Measurements from ENCODE around the gene EXOC1.

The EXOC1 gene

DNA sequence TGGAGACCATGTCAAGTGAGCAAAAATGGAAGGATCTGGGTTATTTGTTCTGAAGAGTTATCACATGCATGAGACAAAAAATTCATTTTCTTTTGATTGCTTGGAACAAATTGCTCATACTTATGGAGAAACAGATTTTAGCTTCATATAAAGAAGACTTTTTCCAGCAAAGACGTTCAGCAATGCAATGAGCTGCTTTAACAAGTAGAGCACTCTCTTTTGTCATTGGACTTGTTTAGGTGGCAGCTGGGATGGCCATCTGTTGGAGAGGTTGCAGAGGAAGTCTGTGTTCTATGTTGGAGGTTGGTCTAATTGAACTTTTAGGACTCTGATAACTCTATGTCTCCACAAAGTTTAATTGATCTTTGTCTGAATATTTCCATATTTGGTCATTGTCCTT, 75.4 kb downstream of the EXOC1 start:
- Histone ChIP-seq H3K4me3 (ENCODE audit: low read length, poor library complexity, severe bottlenecking) (no peak overlapping the region), H3K27me3 (ENCODE audit: insufficient read depth, low read length, poor library complexity, severe bottlenecking) (no peaks in the 10 kb centered on the region), H3K79me2 (ENCODE audit: insufficient read depth, low read length) (no peaks in the 10 kb centered on the region), H4K20me1 (ENCODE audit: insufficient read depth, low read length, poor library complexity, severe bottlenecking) (no peaks in the 10 kb centered on the region), H2AFZ (ENCODE audit: low read length) (no peak overlapping the region), H3K9me2 (replicated peaks; ENCODE audit: low read depth, low read length) (no peaks in the 10 kb centered on the region), H3K9me3 (ENCODE audit: insufficient read depth, low read depth, low read length) (no peaks in the 10 kb centered on the region), H3K4me2 (ENCODE audit: low read depth, low read length, poor library complexity, severe bottlenecking) (no peak overlapping the region), H3K9ac (ENCODE audit: low read depth, low read length, poor library complexity, severe bottlenecking) (no peak overlapping the region), H3K36me3 (ENCODE audit: insufficient read depth, low read length) (no peaks in the 10 kb centered on the region), H3K4me1 (ENCODE audit: insufficient read depth, low read length, poor library complexity, severe bottlenecking) (peaks cover 15% of the 10 kb centered on the region), H3F3A (ENCODE audit: low read depth) (no peaks in the 10 kb centered on the region)
- TF ChIP-seq, protein P1, sequence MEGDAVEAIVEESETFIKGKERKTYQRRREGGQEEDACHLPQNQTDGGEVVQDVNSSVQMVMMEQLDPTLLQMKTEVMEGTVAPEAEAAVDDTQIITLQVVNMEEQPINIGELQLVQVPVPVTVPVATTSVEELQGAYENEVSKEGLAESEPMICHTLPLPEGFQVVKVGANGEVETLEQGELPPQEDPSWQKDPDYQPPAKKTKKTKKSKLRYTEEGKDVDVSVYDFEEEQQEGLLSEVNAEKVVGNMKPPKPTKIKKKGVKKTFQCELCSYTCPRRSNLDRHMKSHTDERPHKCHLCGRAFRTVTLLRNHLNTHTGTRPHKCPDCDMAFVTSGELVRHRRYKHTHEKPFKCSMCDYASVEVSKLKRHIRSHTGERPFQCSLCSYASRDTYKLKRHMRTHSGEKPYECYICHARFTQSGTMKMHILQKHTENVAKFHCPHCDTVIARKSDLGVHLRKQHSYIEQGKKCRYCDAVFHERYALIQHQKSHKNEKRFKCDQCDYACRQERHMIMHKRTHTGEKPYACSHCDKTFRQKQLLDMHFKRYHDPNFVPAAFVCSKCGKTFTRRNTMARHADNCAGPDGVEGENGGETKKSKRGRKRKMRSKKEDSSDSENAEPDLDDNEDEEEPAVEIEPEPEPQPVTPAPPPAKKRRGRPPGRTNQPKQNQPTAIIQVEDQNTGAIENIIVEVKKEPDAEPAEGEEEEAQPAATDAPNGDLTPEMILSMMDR (conservative IDR thresholded peaks at IDR 0.05; ENCODE audit: low read length) = no peak
- TF ChIP-seq EZH2phosphoT487 (IDR thresholded peaks at IDR 0.05; ENCODE audit: borderline replicate concordance) = no peak

DNA sequence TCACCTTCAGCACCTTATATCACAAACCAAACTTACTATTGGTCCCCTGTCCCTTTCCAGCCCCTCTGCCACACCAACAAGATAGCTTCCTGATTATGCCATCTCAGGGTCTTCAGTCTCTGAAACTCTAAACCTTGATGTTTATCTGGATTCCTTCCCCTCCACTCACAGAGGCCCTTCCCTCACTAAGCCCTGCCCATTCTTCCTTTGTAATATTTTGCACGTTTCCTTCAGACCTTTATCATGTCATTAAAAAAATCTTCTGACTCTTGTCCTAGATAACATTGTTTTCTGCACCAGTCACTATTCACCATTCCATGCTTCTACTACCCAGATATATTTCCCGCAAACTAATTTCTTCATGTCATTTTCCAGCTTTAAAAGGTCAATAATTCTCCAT, 77.6 kb downstream of the EXOC1 start:
- TF ChIP-seq, protein P1 (conservative IDR thresholded peaks at IDR 0.05; ENCODE audit: low read length) = no peak
- no peak for TF ChIP-seq EZH2phosphoT487 (IDR thresholded peaks at IDR 0.05; ENCODE audit: borderline replicate concordance)
- no peaks in the 10 kb centered on the region for H3K79me2 ChIP-seq (ENCODE audit: insufficient read depth, low read length)

DNA sequence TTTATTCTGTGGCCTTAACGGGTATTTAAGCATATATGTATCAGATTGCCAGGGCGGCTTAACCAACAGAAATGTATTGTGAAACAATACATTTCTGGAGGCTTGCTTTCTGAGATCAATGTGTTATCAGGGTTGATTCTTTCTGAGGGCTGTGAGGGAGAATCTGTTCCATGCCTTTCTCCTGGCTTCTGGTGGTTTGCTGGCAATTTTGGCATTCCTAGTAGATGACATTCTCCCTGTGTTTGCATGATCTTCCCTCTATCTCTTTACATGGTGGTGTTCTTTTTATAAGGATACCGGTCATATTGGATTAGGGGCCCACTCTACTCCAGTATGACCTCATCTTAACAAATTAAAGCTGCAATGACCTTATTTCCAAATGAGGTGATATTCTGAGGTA, 78.4 kb downstream of the EXOC1 start:
- Histone ChIP-seq H3K4me1 (ENCODE audit: insufficient read depth, low read length, poor library complexity, severe bottlenecking) (peaks cover 15% of the 10 kb centered on the region), H3F3A (ENCODE audit: low read depth) (no peaks in the 10 kb centered on the region), H3K9ac (ENCODE audit: low read depth, low read length, poor library complexity, severe bottlenecking) (no peak overlapping the region), H2AFZ (ENCODE audit: low read length) (no peak overlapping the region), H3K4me3 (ENCODE audit: low read length, poor library complexity, severe bottlenecking) (no peak overlapping the region), H3K9me2 (replicated peaks; ENCODE audit: low read depth, low read length) (no peaks in the 10 kb centered on the region), H3K4me2 (ENCODE audit: low read depth, low read length, poor library complexity, severe bottlenecking) (no peak overlapping the region), H3K36me3 (ENCODE audit: insufficient read depth, low read length) (no peaks in the 10 kb centered on the region), H4K20me1 (ENCODE audit: insufficient read depth, low read length, poor library complexity, severe bottlenecking) (no peaks in the 10 kb centered on the region), H3K9me3 (ENCODE audit: insufficient read depth, low read depth, low read length) (0 out of 2 replicates have a peak, but pooled peaks cover 3% of the 10 kb centered on the region), H3K79me2 (ENCODE audit: insufficient read depth, low read length) (no peaks in the 10 kb centered on the region), H3K27me3 (ENCODE audit: insufficient read depth, low read length, poor library complexity, severe bottlenecking) (no peaks in the 10 kb centered on the region)
- no peak for TF ChIP-seq EZH2phosphoT487 (IDR thresholded peaks at IDR 0.05; ENCODE audit: borderline replicate concordance)
- TF ChIP-seq, protein P1 (conservative IDR thresholded peaks at IDR 0.05; ENCODE audit: low read length) = no peak

More for the DNA sequence above, 77.6 kb downstream of the EXOC1 start:
- Histone ChIP-seq H2AFZ (ENCODE audit: low read length) (peak overlapping the region; percentile 88), H3K9me2 (replicated peaks; ENCODE audit: low read depth, low read length) (no peaks in the 10 kb centered on the region), H3F3A (ENCODE audit: low read depth) (no peaks in the 10 kb centered on the region), H4K20me1 (ENCODE audit: insufficient read depth, low read length, poor library complexity, severe bottlenecking) (no peaks in the 10 kb centered on the region), H3K4me2 (ENCODE audit: low read depth, low read length, poor library complexity, severe bottlenecking) (peak overlapping the region; percentile 47), H3K9me3 (ENCODE audit: insufficient read depth, low read depth, low read length) (no peaks in the 10 kb centered on the region), H3K4me1 (ENCODE audit: insufficient read depth, low read length, poor library complexity, severe bottlenecking) (peaks cover 15% of the 10 kb centered on the region), H3K27me3 (ENCODE audit: insufficient read depth, low read length, poor library complexity, severe bottlenecking) (no peaks in the 10 kb centered on the region), H3K4me3 (ENCODE audit: low read length, poor library complexity, severe bottlenecking) (peak overlapping the region; percentile 24), H3K36me3 (ENCODE audit: insufficient read depth, low read length) (no peaks in the 10 kb centered on the region), H3K9ac (ENCODE audit: low read depth, low read length, poor library complexity, severe bottlenecking) (no peak overlapping the region)
